ENCODE measurements around the gene CWC27.
"Not testable (repeated sequence)": the region's sequence is repeated elsewhere in the genome, so short reads cannot be mapped to it uniquely, and the experiment has no call there.

CWC27 gene

DNA sequence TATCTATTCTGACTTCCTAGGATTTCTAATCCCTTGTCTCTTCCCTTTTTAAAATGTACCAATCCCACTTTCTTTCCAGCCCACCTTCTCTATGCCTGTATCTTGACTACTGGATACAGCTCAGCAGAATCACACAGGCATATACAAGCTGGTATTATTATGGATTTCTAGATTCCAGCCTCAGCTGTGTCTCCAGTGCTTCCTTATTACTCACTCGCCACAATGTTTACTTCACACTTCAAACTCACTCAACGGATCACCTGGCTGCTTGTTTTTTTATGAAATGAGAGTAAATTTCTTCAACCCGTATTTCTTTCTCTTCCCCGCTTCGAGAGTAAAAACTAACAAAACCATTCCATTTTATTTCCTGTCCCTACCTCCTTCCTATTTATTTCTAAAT, 38.8 kb downstream of the CWC27 start:
- no peak for DNase-seq (ENCODE audit: extremely low spot score)
- TF ChIP-seq ZNF384 (IDR thresholded peaks at IDR 0.05), result no peak
- TF ChIP-seq FOXM1 (IDR thresholded peaks at IDR 0.05; ENCODE audit: borderline replicate concordance), result no peak
- TF ChIP-seq SP1 (IDR thresholded peaks at IDR 0.05), result no peak
- no peak for TF ChIP-seq LEF1 (IDR thresholded peaks at IDR 0.05; ENCODE audit: borderline replicate concordance)
- TF ChIP-seq NFRKB (IDR thresholded peaks at IDR 0.05), result no peak
- TF ChIP-seq SUZ12 (IDR thresholded peaks at IDR 0.05), result no peak
- no peak for TF ChIP-seq ARNT (IDR thresholded peaks at IDR 0.05)
- TF ChIP-seq ELF4 (IDR thresholded peaks at IDR 0.05), result no peak
- no peak for TF ChIP-seq FOXA1 (IDR thresholded peaks at IDR 0.05)
- TF ChIP-seq CTBP1 (IDR thresholded peaks at IDR 0.05; ENCODE audit: borderline replicate concordance), result no peak
- no peak for TF ChIP-seq BHLHE40 (IDR thresholded peaks at IDR 0.05; ENCODE audit: borderline replicate concordance)
- TF ChIP-seq PKNOX1 (IDR thresholded peaks at IDR 0.05), result no peak
- TF ChIP-seq L3MBTL2 (conservative IDR thresholded peaks at IDR 0.05), result no peak
- no peak for TF ChIP-seq TARDBP (IDR thresholded peaks at IDR 0.05)
- TF ChIP-seq FOXK2 (IDR thresholded peaks at IDR 0.05), result no peak
- no peak for TF ChIP-seq HDGF (IDR thresholded peaks at IDR 0.05; ENCODE audit: borderline replicate concordance)
- ChIA-PET CTCF (no interaction called here), POLR2A (no interaction called here)

- POLR2A ChIA-PET, result interaction anchor here (1.0 kb wide), 1 partner anchor 671 kb away, joined by 3 read pairs; the partner anchor contains the start of gene ADAMTS6
- TF ChIP-seq ZNF384 (IDR thresholded peaks at IDR 0.05) (no peak), TARDBP (IDR thresholded peaks at IDR 0.05) (no peak), NFRKB (IDR thresholded peaks at IDR 0.05) (no peak), CTBP1 (IDR thresholded peaks at IDR 0.05; ENCODE audit: borderline replicate concordance) (no peak), SUZ12 (IDR thresholded peaks at IDR 0.05) (no peak), FOXA1 (IDR thresholded peaks at IDR 0.05) (no peak), ELF4 (IDR thresholded peaks at IDR 0.05) (no peak), FOXK2 (IDR thresholded peaks at IDR 0.05) (no peak), SP1 (IDR thresholded peaks at IDR 0.05) (no peak), FOXM1 (IDR thresholded peaks at IDR 0.05; ENCODE audit: borderline replicate concordance) (no peak), ARNT (IDR thresholded peaks at IDR 0.05) (no peak)
- CTCF ChIA-PET, result interaction anchor here (0.6 to 1.8 kb wide), 6 partner anchors 129 to 672 kb away, joined by 3 to 9 read pairs (median 3); no protein-coding TSS in a partner anchor
- peak; percentile 25 for DNase-seq (ENCODE audit: extremely low spot score)
These were observed 42.4 kb downstream of the CWC27 start for GRCh38 chr5:64811050-64811640.

- POLR2A ChIA-PET, result no interaction called here
- CTCF ChIA-PET, result no interaction called here
These were observed 45.3 kb downstream of the CWC27 start for GRCh38 chr5:64814073-64814472.

DNA sequence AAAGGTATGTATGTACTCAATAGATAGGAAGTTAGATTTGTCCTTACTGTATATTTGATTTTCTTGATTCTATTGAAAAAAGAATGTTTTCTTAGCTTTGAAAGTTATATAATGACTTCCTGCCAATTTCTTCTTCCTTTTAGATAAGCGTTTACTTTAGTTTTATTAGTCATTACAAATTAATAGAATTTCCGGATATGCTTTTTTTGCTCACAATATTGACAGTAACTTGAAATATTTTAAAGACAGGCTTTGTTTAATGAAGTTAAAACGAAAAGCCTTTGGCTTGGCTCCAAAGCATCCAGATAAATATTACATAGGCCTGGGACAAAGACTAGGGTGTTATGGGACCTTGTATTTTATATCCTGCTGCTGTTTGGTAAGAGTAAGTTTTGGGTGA, 49.5 kb downstream of the CWC27 start:
- no peak for DNase-seq (ENCODE audit: extremely low spot score)
- TF ChIP-seq ELF4 (IDR thresholded peaks at IDR 0.05) (no peak), ZNF384 (IDR thresholded peaks at IDR 0.05) (no peak), ARNT (IDR thresholded peaks at IDR 0.05) (no peak), BHLHE40 (IDR thresholded peaks at IDR 0.05; ENCODE audit: borderline replicate concordance) (no peak), L3MBTL2 (conservative IDR thresholded peaks at IDR 0.05) (no peak), HDGF (IDR thresholded peaks at IDR 0.05; ENCODE audit: borderline replicate concordance) (no peak), CTBP1 (IDR thresholded peaks at IDR 0.05; ENCODE audit: borderline replicate concordance) (no peak)
- ChIA-PET POLR2A (no interaction called here), CTCF (no interaction called here)

More at GRCh38 chr5:64814073-64814472, 45.3 kb downstream of the CWC27 start:
- no peak for DNase-seq (ENCODE audit: extremely low spot score)
- TF ChIP-seq FOXA1 (IDR thresholded peaks at IDR 0.05) (no peak), ELF4 (IDR thresholded peaks at IDR 0.05) (no peak), FOXM1 (IDR thresholded peaks at IDR 0.05; ENCODE audit: borderline replicate concordance) (no peak)

- DNase-seq (ENCODE audit: extremely low spot score); CTCF ChIA-PET; POLR2A ChIA-PET: not testable (repeated sequence)
These were observed 50.6 kb downstream of the CWC27 start for GRCh38 chr5:64819345-64819744.

- DNase-seq (ENCODE audit: extremely low spot score), result no peak
- POLR2A ChIA-PET, result no interaction called here
- TF ChIP-seq TARDBP (IDR thresholded peaks at IDR 0.05) (no peak), ELF4 (IDR thresholded peaks at IDR 0.05) (no peak), CTBP1 (IDR thresholded peaks at IDR 0.05; ENCODE audit: borderline replicate concordance) (no peak), FOXM1 (IDR thresholded peaks at IDR 0.05; ENCODE audit: borderline replicate concordance) (no peak), PKNOX1 (IDR thresholded peaks at IDR 0.05) (no peak)
- CTCF ChIA-PET, result no interaction called here
These were observed 53.6 kb downstream of the CWC27 start for GRCh38 chr5:64822320-64822719.

DNA sequence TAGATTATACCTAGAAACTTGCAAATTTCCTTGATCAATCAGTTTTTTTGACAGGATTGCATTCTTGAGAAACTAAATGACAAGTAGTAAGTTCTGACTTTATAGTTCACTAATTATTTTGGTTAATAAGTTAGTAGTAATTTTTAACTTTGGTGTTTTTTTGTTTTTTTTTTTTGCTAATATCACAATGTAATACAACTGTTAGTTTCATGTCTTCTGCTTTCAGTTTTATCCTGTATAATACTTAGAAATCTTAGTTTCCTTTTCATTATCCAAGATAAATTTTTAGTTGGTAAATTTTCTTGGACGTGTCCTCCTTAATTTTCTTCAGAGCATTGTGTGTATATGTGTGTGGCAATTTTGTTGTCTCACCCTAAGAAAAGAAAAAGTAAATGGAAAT, 57.8 kb downstream of the CWC27 start:
- no peak for DNase-seq (ENCODE audit: extremely low spot score)
- TF ChIP-seq PKNOX1 (IDR thresholded peaks at IDR 0.05), result no peak
- no peak for TF ChIP-seq SUZ12 (IDR thresholded peaks at IDR 0.05)
- TF ChIP-seq L3MBTL2 (conservative IDR thresholded peaks at IDR 0.05), result no peak
- no peak for TF ChIP-seq LEF1 (IDR thresholded peaks at IDR 0.05; ENCODE audit: borderline replicate concordance)
- TF ChIP-seq ZNF384 (IDR thresholded peaks at IDR 0.05), result no peak
- TF ChIP-seq CTBP1 (IDR thresholded peaks at IDR 0.05; ENCODE audit: borderline replicate concordance), result no peak
- TF ChIP-seq ARNT (IDR thresholded peaks at IDR 0.05), result no peak
- TF ChIP-seq FOXM1 (IDR thresholded peaks at IDR 0.05; ENCODE audit: borderline replicate concordance), result no peak
- no peak for TF ChIP-seq BHLHE40 (IDR thresholded peaks at IDR 0.05; ENCODE audit: borderline replicate concordance)
- TF ChIP-seq HDGF (IDR thresholded peaks at IDR 0.05; ENCODE audit: borderline replicate concordance), result no peak
- no peak for TF ChIP-seq NFRKB (IDR thresholded peaks at IDR 0.05)
- TF ChIP-seq SP1 (IDR thresholded peaks at IDR 0.05), result no peak
- TF ChIP-seq FOXA1 (IDR thresholded peaks at IDR 0.05), result no peak
- no peak for TF ChIP-seq ELF4 (IDR thresholded peaks at IDR 0.05)
- TF ChIP-seq TARDBP (IDR thresholded peaks at IDR 0.05), result no peak
- TF ChIP-seq FOXK2 (IDR thresholded peaks at IDR 0.05), result no peak
- CTCF ChIA-PET, result no interaction called here
- POLR2A ChIA-PET, result no interaction called here

Measured in HEK293T (cell line).